K562 (cell line): Measurements from ENCODE around the gene NT5E. TPM values are rescaled to one million over a fixed set of nuclear protein-coding genes. Genes with fewer than 3 reads are reported as not detected.

Source experiments
- ATAC-seq: fragments of 200-7000 bp; cut with Tn5 transposase; 3 replicates; pipeline ENCODE4 v1.9.1; 2020; ENCODE audit warnings: moderate library complexity
- BruUV-seq: library from RNA; stranded (reverse); fragments of 400-500 nt; replicated peaks from 2 replicates; lab custom pipeline; 2021; lab: Mats Ljungman, UMichigan
- CTCF ChIA-PET: fragments of 300-600 bp; formaldehyde crosslinking; extraction: SDS; loops from one replicate; lab custom pipeline; 2021; ENCODE audit warnings: low intra/inter-chr PET ratio; lab: Yijun Ruan, JAX
- POLR2A ChIA-PET: fragments of 300-600, 350-650 bp; sonication (Branson Sonifier 250); formaldehyde crosslinking; extraction: SDS; loops from one replicate; lab custom pipeline; 2021; ENCODE audit warnings: antibody characterized with exemption, inconsistent platforms; lab: Yijun Ruan, JAX
- DNase-seq, 4 experiments: peaks; one replicate each; pipeline versions ENCODE4 v3.0.0 to v3.0.0-alpha.2; 2011 to 2018; ENCODE audit warnings: low spot score in 3 of 4, mixed read lengths in 3 of 4; ENCODE audit errors: extremely low read depth in 1 of 4
- FAIRE-seq: peaks from 2 replicates; lab custom pipeline; 2011; peaks lifted over from hg19 to GRCh38; lab: Jason Lieb, UNC
- H2AFZ ChIP-seq: 2 replicates; pipeline ENCODE4 v1.6.0; 2011; ENCODE audit warnings: low read depth, low read length, control low read depth, inconsistent platforms
- H3K27ac ChIP-seq: fragments of 200-600 bp; 3 replicates; pipeline ENCODE4 v1.8.0; 2011; ENCODE audit warnings: low read depth, mild to moderate bottlenecking, control low read depth, inconsistent platforms, low read length, moderate library complexity, mixed read lengths; ENCODE audit errors: extremely low read depth
- H3K27me3 ChIP-seq, 2 experiments: fragments of 300-600 bp in 1 of 2; 2 replicates in 1 of 2; 3 replicates in 1 of 2; pipeline versions ENCODE4 v1.6.0 to v1.8.0; 2011; ENCODE audit warnings: inconsistent platforms in 2 of 2, low read length in 2 of 2, mild to moderate bottlenecking in 1 of 2, mixed read lengths in 1 of 2, moderate library complexity in 1 of 2; ENCODE audit not compliant: control insufficient read depth in 2 of 2, insufficient read depth in 2 of 2
- H3K36me3 ChIP-seq: fragments of 300-600 bp; 3 replicates; pipeline ENCODE4 v1.8.0; 2011; ENCODE audit warnings: mild to moderate bottlenecking, low read length, inconsistent platforms; ENCODE audit not compliant: control insufficient read depth, insufficient read depth
- H3K4me1 ChIP-seq, 2 experiments: fragments of 200-600 bp in 1 of 2; replicated peaks in 1 of 2; 2 replicates in 1 of 2; 3 replicates in 1 of 2; pipeline versions ENCODE4 v1.5.1 to v1.8.0; 2011; ENCODE audit warnings: inconsistent platforms in 2 of 2, low read length in 2 of 2, mild to moderate bottlenecking in 1 of 2, mixed read lengths in 1 of 2, moderate library complexity in 1 of 2; ENCODE audit not compliant: control insufficient read depth in 2 of 2, insufficient read depth in 2 of 2
- H3K4me2 ChIP-seq: 2 replicates; pipeline ENCODE4 v1.6.1; 2011; ENCODE audit warnings: low read length, control low read depth, inconsistent platforms, mixed read lengths; ENCODE audit not compliant: insufficient read depth
- H3K4me3 ChIP-seq: fragments of 200-600 bp; sonication (generic), shearing (Covaris generic); 2 replicates; pipeline ENCODE4 v1.5.1; 2016; ENCODE audit warnings: control low read depth, inconsistent platforms
- H3K79me2 ChIP-seq: fragments of 200-600 bp; 3 replicates; pipeline ENCODE4 v1.8.0; 2011; ENCODE audit warnings: low read length, inconsistent platforms; ENCODE audit not compliant: control insufficient read depth, insufficient read depth
- H3K9ac ChIP-seq, 2 experiments: 2 replicates each; pipeline versions ENCODE4 v1.6.0 to v1.6.1; 2011; ENCODE audit warnings: low read depth in 2 of 2, low read length in 2 of 2, control low read depth in 1 of 2, inconsistent platforms in 1 of 2, mild to moderate bottlenecking in 1 of 2, mixed read lengths in 1 of 2; ENCODE audit not compliant: insufficient read depth in 1 of 2
- H3K9me1 ChIP-seq: one replicate; pipeline ENCODE4 v1.6.0; 2011; ENCODE audit warnings: inconsistent platforms, mild to moderate bottlenecking, low read length, moderate library complexity; ENCODE audit not compliant: control insufficient read depth, insufficient read depth
- H3K9me3 ChIP-seq: replicated peaks from 2 replicates; pipeline ENCODE4 v1.5.1; 2011; ENCODE audit warnings: low read depth, low read length, inconsistent platforms; ENCODE audit not compliant: control insufficient read depth, insufficient read depth
- H4K20me1 ChIP-seq: replicated peaks from 2 replicates; pipeline ENCODE4 v1.6.1; 2011; ENCODE audit warnings: low read length, inconsistent platforms, mixed read lengths; ENCODE audit not compliant: control insufficient read depth, insufficient read depth
- ARHGAP35 ChIP-seq: fragments of 450-650 bp; IDR thresholded peaks from 2 replicates; pipeline ENCODE4 v1.6.1; 2018; ENCODE audit not compliant: partially characterized antibody
- BRF1 ChIP-seq: IDR thresholded peaks from 3 replicates; pipeline ENCODE4 v1.6.1; 2011; ENCODE audit warnings: borderline replicate concordance, mild to moderate bottlenecking; ENCODE audit not compliant: insufficient read length; ENCODE audit errors: extremely low read depth
- CBFA2T2 ChIP-seq: fragments of 450-650 bp; conservative IDR thresholded peaks from 2 replicates; pipeline ENCODE4 v1.6.1; 2017; ENCODE audit warnings: mild to moderate bottlenecking
- ELF1 ChIP-seq: fragments of 200-800 bp; sonication (Bioruptor generic); IDR thresholded peaks from 2 replicates; pipeline ENCODE4 v1.6.1; 2016; ENCODE audit warnings: missing genetic modification characterization, missing compliant biosample characterization
- HMGN3 ChIP-seq: IDR thresholded peaks from 2 replicates; pipeline ENCODE4 v1.6.1; 2011; ENCODE audit warnings: borderline replicate concordance, low read depth, mild to moderate bottlenecking, mixed read lengths, low read length; ENCODE audit not compliant: insufficient read length; ENCODE audit errors: extremely low read depth
- KAT2B ChIP-seq: IDR thresholded peaks from one replicate; pipeline ENCODE4 v1.6.1; 2012; ENCODE audit warnings: low read depth, mild to moderate bottlenecking, control low read depth, inconsistent platforms, low read length, moderate library complexity
- POLR2B ChIP-seq: fragments of 450-650 bp; IDR thresholded peaks from 2 replicates; pipeline ENCODE4 v1.6.1; 2018; ENCODE audit warnings: low read depth; ENCODE audit not compliant: partially characterized antibody
- RBM17 ChIP-seq: fragments of 200-400 bp; formaldehyde crosslinking; IDR thresholded peaks from 2 replicates; pipeline ENCODE4 v1.6.1; 2017; ENCODE audit warnings: low read depth, mild to moderate bottlenecking, low read length, borderline replicate concordance
- SIX5 ChIP-seq, 2 experiments: IDR thresholded peaks; 2 replicates each; pipeline ENCODE4 v1.6.1; 2011; ENCODE audit warnings: low read length in 2 of 2, borderline replicate concordance in 1 of 2, low read depth in 1 of 2, mild to moderate bottlenecking in 1 of 2, moderate library complexity in 1 of 2; ENCODE audit not compliant: insufficient read depth in 1 of 2
- XRCC3 ChIP-seq: fragments of 450-650 bp; IDR thresholded peaks from 2 replicates; pipeline ENCODE4 v1.6.1; 2017; ENCODE audit warnings: mild to moderate bottlenecking, moderate library complexity
- ZNF175 ChIP-seq: fragments of 200-800 bp; sonication (Bioruptor generic); IDR thresholded peaks from 2 replicates; pipeline ENCODE4 v1.6.1; 2016; ENCODE audit warnings: low read depth, mild to moderate bottlenecking, missing genetic modification characterization, missing compliant biosample characterization
- ZNF184 ChIP-seq: sonication (generic); formaldehyde crosslinking; IDR thresholded peaks from 2 replicates; pipeline ENCODE4 v1.5.0; 2020; ENCODE audit warnings: missing genetic modification reagents
- ZNF696 ChIP-seq: fragments of 250-450 bp; sonication (Bioruptor Pico); conservative IDR thresholded peaks from 2 replicates; pipeline ENCODE4 v1.4.0; 2020; ENCODE audit warnings: mild to moderate bottlenecking, moderate library complexity
- ZNF830 ChIP-seq: fragments of 250-450 bp; sonication (Bioruptor Pico); IDR thresholded peaks from 2 replicates; pipeline ENCODE4 v1.5.0; 2021; ENCODE audit warnings: mild to moderate bottlenecking
- WGBS: fragments of 100-300 bp; shearing (Covaris generic); methylation state at CpG from one replicate; pipeline ENCODE4 v1.1.6; 2016; ENCODE audit warnings: low coverage, mixed read lengths; ENCODE audit not compliant: insufficient coverage; ENCODE audit errors: missing lambda C conversion rate; 5-methylcytosine and 5-hydroxymethylcytosine counted together
- in situ Hi-C: fragments of 300-500 bp; cut with MboI; formaldehyde crosslinking; loops from 4 replicates; pipeline ENCODE4 v1.15.0; 2018; ENCODE audit warnings: inconsistent platforms, mixed read lengths
- intact Hi-C: fragments of 100-400 bp; cut with micrococcal nuclease; formaldehyde crosslinking; loops from 2 replicates; pipeline ENCODE4 v1.14.2; 2022
- polyA plus RNA-seq, 8 experiments: library from polyadenylated mRNA; depleted of rRNA in 4 of 8; stranded (reverse) in 5 of 8; unstranded in 3 of 8; fragments of >200 nt; fragmentation: Nextera tagmentation in 2 of 8; fragmentation: Illumina TruSeq in 1 of 8; extraction: Ambion mirVana in 2 of 8; extraction: Trizol in 1 of 8; gene quantifications; 2 replicates each; pipeline versions ENCODE4 v1.2.1 to v1.2.3, GENCODE V29; 2011 to 2014; ENCODE audit warnings: inconsistent platforms in 1 of 8, missing spikeins in 1 of 8
- total RNA-seq, 7 experiments: library from RNA; depleted of rRNA in 6 of 7; stranded (reverse); fragments of >200 nt in 6 of 7; fragmentation: Illumina TruSeq in 2 of 7; extraction: Trizol in 2 of 7; gene quantifications; 2 replicates each; pipeline versions ENCODE4 v1.2.1 to v1.2.3, GENCODE V29; 2011 to 2021; ENCODE audit warnings: low replicate concordance in 1 of 7
- TF ChIP-seq, protein P1 (sequence below), 3 experiments: fragments of 200-800 bp in 1 of 3; sonication (Bioruptor generic) in 1 of 3; sonication (generic) in 1 of 3; formaldehyde crosslinking in 1 of 3; IDR thresholded peaks; 2 replicates each; pipeline versions ENCODE4 v1.6.1 to v1.8.0; 2016 to 2022; ENCODE audit warnings: mild to moderate bottlenecking in 2 of 3, missing compliant biosample characterization in 2 of 3, missing genetic modification characterization in 2 of 3, missing genetic modification reagents in 1 of 3
- TF ChIP-seq, protein P2 (sequence below), 2 experiments: fragments of 450-650 bp in 1 of 2; IDR thresholded peaks; 2 replicates each; pipeline ENCODE4 v1.6.1; 2011 to 2017; ENCODE audit warnings: low read depth in 2 of 2, antibody characterized with exemption in 1 of 2, borderline replicate concordance in 1 of 2, low read length in 1 of 2, mild to moderate bottlenecking in 1 of 2, mixed read lengths in 1 of 2; ENCODE audit not compliant: control insufficient read depth in 1 of 2

The NT5E gene
- total and polyA plus RNA-seq, 9 of the 15 experiments (the other 6 are each of a cell fraction or from before 2014, with no cell fraction given) = 0.01 to 0.13 TPM; not detected in 7

- FAIRE-seq (peak; percentile 95), ATAC-seq (peak; percentile 96), DNase-seq (peak; percentile 76 to 80 (median 78))
- in situ Hi-C loops (loop anchor here (10.0 kb wide), 1 partner anchor 128 kb away; no protein-coding TSS in a partner anchor), intact Hi-C loops (loop anchor here (1.0 kb wide), 1 partner anchor 128 kb away; no protein-coding TSS in a partner anchor)
- Histone ChIP-seq H4K20me1 (no peaks in the 10 kb centered on the region), H3K36me3 (no peaks in the 10 kb centered on the region), H2AFZ (no peak overlapping the region), H3K9me1 (no peaks in the 10 kb centered on the region), H3K27ac (no peak overlapping the region), H3K4me3 (no peak overlapping the region), H3K9ac (no peak overlapping the region), H3K4me2 (no peak overlapping the region), H3K79me2 (no peaks in the 10 kb centered on the region), H3K4me1 (peaks cover 0 to 5% of the 10 kb centered on the region in 2 experiments; a peak in 2 of 5 replicates), H3K9me3 (no peaks in the 10 kb centered on the region), H3K27me3 (peaks cover 0 to 3% of the 10 kb centered on the region in 2 experiments; a peak in 2 of 5 replicates)
- POLR2A ChIA-PET = interaction anchor here (0.9 to 1.5 kb wide), 7 partner anchors 9 to 195 kb away, joined by 3 to 8 read pairs (median 4); no protein-coding TSS in a partner anchor
- 9% methylated on average over 10 of the region's 10 CpGs for WGBS
- CTCF ChIA-PET = interaction anchor here (0.6 kb wide), 1 partner anchor 31 kb away, joined by 3 read pairs; no protein-coding TSS in a partner anchor
- BruUV-seq = no TSS peak
- TF ChIP-seq ZNF184 (CRISPR knock-in tag) (no peak), ZNF175 (no peak), BRF1 (no peak), HMGN3 (no peak), KAT2B (no peak), ZNF830 (no peak), RBM17 (no peak), POLR2B (no peak), SIX5 (IDR thresholded peaks at IDR 0.05; ENCODE audit: borderline replicate concordance in 1 of 2, insufficient read depth in 1 of 2, low read depth in 1 of 2, low read length in 2 of 2) (no peak), ARHGAP35 (no peak), ZNF696 (CRISPR knock-in tag) (no peak), ELF1 (tag) (0 out of 2 replicates have a peak, but pooled peaks have one; percentile 11), CBFA2T2 (no peak), XRCC3 (no peak)
- TF ChIP-seq, protein P1, sequence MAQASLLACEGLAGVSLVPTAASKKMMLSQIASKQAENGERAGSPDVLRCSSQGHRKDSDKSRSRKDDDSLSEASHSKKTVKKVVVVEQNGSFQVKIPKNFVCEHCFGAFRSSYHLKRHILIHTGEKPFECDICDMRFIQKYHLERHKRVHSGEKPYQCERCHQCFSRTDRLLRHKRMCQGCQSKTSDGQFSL (CRISPR knock-in tag; IDR thresholded peaks at IDR 0.05) = no peak
- TF ChIP-seq, protein P1 (tag; IDR thresholded peaks at IDR 0.05) = no peak
- TF ChIP-seq, protein P2, sequence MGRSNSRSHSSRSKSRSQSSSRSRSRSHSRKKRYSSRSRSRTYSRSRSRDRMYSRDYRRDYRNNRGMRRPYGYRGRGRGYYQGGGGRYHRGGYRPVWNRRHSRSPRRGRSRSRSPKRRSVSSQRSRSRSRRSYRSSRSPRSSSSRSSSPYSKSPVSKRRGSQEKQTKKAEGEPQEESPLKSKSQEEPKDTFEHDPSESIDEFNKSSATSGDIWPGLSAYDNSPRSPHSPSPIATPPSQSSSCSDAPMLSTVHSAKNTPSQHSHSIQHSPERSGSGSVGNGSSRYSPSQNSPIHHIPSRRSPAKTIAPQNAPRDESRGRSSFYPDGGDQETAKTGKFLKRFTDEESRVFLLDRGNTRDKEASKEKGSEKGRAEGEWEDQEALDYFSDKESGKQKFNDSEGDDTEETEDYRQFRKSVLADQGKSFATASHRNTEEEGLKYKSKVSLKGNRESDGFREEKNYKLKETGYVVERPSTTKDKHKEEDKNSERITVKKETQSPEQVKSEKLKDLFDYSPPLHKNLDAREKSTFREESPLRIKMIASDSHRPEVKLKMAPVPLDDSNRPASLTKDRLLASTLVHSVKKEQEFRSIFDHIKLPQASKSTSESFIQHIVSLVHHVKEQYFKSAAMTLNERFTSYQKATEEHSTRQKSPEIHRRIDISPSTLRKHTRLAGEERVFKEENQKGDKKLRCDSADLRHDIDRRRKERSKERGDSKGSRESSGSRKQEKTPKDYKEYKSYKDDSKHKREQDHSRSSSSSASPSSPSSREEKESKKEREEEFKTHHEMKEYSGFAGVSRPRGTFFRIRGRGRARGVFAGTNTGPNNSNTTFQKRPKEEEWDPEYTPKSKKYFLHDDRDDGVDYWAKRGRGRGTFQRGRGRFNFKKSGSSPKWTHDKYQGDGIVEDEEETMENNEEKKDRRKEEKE (IDR thresholded peaks at IDR 0.05; ENCODE audit: borderline replicate concordance in 1 of 2, control insufficient read depth in 1 of 2, low read depth in 2 of 2, low read length in 1 of 2) = no peak
Observed at GRCh38 chr6:85482905-85483700, 33.2 kb downstream of the NT5E start.
